CD4-positive, alpha-beta T cell treated with Interferon gamma for 1 hour (primary cell): ENCODE results near the gene LBHD1.
"Not testable (repeated sequence)": the region's sequence is repeated elsewhere in the genome, so short reads cannot be mapped to it uniquely, and the experiment has no call there.

ENCODE experiments used
- DNase-seq: peaks from one replicate; pipeline ENCODE4 v3.0.0-alpha.2; 2020

The LBHD1 gene

DNA sequence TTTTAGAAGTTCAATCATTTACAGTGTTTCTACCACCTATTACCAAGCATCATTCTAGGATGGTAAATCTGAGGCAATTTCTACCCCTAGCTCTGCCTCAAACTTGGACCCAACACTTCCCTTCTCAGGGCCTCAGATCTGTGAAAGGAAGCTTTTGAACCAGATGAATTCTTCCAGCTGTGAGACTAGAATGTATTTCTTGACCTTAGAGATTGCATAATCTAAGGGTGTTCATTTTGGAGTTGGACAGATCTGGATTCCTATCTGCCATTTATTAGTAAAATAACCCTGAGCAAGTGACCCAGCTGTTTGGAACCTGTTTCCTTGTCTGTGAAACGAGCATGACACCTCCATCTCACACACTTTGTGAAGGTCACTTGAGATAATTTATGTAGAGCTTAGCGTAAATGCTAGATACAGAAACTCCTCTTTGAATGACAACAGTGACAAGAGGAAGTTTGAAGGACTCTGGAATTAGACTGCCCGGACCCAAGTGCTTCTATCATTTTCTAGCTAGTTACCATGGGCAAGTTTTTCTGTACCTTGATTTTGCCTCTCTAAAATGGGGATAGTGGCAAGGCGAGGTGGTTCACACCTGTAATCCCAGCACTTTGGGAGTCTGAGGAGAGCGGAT lies 15.2 kb downstream of the LBHD1 start:
- no peak for DNase-seq

DNA sequence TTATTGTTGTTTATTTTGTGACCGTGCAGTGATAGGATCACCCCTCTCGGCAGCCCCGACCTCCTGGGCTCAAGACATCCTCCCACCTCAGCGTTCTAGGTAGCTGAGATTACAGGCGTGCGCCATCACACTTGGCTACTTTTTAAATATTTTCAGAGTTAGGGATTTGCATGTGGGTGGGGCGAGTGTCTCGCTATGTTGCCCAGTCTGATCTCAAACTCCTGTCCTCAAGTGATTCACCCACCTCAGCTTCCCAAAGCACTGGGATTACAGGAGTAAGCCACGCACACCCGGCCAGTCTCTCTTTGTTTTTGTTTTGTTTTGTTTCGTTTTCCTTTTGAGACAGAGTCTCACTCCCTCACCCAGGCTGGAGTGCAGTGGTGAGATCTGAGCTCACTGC lies 17.8 kb downstream of the LBHD1 start:
- no peak for DNase-seq

DNA sequence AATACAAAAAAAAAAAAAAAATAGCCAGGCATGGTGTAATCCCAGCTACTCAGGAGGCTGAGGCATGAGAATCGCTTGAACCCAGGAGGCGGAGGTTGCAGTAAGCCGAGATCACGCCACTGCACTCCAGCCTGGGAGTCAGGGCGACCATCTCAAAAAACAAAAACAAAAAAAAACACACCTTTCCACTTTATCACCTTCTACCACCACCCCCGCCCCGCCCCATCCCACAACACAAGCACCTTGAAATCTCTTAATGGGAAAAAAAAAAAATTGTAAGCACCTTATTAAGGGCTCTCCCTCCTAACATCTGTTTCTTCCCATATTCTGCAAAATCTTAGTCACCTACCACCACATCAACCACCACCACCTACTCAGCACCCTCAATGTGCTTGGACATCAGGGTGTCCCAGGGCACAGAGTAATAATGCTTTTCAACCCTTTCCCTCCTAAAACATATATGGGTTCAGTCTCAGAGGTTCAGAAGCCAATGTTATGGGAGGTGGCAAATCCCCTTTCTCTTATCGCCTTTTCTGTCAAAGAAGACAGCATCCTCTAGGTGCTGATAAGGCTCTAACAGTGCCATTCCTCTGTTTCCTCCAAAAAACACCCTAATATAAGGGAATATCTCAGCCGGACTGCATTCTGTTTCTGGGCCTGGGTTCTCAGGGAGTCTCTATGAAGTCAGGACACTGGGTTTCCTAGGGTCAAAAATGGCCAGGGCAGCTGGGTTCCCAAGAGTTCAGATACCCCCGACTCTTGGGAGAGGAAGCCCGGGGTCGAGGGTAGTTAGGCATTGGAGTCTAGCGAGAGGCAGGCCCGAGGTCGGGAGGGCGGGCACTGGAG lies 19.7 kb downstream of the LBHD1 start:
- no peak for DNase-seq

DNA sequence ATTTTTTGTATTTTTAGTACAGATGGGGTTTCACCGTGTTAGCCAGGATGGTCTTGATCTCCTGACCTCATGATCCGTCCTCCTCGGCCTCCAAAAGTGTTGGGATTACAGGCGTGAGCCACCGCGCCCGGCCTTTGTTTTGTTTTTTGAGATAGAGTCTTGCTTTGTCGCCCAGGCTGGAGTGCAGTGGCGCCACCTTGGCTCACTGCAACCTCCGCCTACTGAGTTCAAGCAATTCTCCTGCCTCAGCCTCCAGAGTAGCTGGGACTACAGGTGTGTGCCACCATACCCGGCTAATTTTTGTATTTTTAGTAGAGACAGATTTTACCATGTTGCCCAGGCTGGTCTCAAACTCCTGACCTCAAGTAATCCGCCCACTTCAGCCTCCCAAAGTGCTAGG lies 21.8 kb downstream of the LBHD1 start:
- DNase-seq, result not testable (repeated sequence)

DNA sequence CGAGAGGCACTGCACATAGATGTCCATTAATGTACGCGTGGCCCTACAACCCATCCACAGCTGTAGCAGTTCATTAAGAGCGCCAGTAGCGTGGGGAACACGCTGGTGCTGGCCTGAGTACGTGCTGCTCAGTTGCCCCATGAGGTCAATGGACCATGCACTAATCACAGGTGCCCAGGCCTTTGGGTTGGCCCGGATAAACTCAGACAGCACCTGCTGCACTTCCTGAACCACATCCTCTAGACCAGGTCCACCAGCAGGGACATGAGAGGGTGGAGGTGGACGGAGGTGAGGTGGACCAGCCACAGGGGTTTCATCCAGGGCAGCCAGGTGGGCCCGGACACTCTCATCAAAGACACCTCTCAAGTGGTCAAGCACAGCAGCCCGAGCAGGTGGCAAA lies 22.6 kb downstream of the LBHD1 start:
- DNase-seq, result no peak

DNA sequence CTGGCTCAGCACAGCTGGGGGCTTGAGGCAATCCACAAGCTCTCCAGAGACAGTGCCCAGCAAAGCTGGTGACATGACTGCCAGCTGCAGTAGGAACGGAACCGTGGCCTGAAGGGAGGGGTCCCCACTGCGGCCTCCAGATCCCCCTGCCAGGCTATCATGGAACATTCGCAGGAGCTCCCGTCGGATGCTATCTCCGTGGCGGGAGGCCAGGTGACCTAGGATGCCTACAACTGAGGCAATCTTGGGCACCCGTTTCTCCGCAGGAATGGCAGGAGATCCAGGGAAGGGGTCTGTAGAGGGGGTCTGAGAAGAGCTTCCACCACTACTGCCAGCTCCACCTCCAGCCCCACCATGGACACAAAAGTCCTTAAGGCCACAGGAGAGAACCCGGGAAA lies 23.1 kb downstream of the LBHD1 start:
- no peak for DNase-seq

DNA sequence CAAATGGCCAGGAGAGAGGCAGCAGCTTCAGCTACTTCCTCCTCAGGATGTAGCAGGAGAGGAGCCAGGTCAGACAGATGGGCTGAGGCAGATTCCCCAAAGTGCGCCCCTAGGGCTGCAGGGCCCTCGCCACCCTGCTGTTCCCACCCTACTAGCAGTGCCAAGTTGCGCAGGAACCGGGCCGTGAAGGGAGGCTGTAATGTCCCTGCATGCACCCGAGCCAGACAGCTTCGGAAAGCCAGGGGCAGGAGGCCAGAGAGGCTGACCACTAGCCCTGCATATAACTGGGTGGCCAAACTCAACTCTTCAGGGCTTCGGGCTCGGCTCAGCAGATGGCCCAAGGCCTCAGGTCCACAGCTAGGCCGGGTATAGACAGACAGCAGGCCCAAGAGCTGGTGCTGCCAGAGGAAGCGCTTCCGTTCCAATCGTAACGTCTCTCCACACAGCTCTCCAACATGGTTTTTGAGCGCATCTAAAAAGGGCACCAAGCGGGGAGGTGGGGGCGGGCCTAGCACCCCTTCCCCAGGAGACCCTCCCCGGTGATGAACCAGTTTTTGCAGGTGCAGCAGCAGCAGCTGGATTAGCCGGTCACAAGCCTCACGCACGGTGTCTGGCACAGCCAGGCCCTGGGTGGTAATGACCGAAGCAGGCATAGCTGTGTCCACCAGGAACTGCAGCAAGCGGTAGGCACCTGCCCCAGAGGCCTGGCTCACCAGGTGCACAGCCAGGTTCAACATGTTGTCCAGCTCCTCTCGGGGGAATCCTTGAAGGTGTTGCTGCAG lies 23.7 kb downstream of the LBHD1 start:
- DNase-seq, result no peak

DNA sequence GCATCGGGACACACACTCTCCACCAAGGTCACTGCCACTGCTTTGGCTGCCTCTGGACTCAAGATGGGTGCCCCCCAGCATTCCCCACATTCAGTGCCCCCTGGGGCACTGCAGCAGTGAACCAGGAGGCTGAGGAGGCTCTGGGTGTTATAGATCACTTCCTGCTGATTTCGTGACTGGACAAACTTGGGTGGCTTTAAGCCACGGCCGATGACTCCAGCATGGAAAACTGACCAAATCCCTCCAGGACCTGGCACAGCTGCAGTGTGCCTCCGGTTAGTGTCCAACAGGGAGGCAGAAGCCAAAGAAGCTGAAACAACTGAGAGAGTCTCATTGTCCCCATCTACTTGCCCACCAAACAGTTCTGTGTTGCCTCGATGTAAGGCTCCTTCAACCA lies 24.5 kb downstream of the LBHD1 start:
- no peak for DNase-seq

DNA sequence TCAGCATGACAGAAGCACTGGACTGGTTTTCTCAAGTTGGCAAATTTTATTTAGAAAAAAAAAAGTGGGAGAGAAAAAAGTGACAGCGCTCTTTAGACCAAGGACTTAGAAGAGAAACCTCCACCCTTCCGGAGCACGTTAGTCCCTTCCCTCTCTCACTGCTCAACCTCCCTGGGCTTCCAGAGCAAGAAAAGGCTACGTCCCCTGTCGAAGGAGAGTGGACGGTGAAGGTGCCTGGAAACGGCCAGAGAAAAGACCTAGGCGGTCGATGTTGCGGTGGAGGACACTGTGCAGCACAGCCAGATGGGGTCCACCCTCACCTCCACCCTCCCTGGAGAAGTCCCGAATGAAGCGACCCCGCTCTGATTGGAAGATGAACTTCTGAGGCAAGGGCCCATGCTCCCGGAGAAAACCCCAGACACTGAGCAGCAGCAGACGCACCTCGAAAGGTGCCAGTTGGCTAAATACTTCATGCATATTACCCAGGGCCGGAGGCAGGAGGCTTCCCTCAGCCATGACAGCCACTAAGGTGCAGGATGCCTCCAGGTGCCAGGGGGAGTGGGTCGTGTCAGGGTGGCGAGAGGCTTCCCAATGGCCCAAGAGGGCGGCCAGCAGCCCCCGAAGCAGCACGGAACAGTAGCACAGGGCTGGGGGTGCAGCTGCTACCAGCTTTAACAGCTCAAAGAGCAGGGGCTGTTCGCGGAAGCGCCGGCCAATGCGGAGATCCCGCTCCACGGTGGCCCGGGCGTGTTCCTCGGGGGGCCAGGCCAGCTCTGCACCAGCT lies 25.1 kb downstream of the LBHD1 start:
- DNase-seq, result no peak

DNA sequence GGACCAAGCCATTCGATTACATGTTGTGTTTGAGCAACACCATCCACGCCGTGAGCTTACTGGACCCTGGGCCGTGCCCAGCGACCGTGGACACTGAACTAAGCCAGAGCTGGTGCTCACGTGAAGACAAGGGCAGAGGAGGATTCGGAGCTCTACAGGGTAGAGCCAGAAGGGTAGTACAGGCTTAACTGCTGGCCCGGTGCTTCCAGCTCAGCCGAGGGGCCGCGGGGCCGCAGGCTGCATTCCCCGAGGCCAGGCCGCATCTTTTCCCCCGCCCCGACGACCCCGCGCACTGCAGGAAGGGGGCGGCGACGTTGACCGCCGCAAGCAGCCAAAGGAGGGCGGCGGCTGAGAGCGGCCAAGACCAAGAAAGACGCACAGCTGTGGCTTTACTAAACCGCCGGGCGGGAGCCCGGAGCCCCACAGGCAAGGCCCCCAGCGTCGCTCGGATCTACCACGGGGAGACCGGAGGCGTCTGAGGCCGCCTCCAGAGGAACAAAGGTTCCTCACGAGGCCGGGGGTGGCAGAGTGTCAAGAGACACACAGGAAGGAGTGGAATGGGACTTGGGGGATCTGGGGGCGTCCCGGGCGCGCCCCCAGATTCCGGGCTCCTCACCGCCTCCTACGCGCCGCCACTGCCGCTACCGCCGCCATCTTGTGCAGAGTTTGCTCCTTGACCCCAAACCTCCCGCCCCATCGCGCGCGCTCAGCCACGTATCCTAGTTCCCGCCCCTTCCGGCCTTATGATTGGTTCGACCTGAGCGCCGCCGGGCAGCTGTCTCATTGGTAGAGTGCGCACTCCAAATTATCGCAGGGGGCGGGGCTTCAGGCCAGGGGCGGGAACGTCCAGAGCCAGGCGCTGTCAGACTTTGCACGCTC lies 25.9 kb downstream of the LBHD1 start, which contains the start of gene GANAB:
Gene GANAB, minus strand, starts transcription at position 668 of the 879 bp plus-strand sequence. Its CDS starts 14 bp downstream, at position 654.
- peak; percentile 98 for DNase-seq

DNA sequence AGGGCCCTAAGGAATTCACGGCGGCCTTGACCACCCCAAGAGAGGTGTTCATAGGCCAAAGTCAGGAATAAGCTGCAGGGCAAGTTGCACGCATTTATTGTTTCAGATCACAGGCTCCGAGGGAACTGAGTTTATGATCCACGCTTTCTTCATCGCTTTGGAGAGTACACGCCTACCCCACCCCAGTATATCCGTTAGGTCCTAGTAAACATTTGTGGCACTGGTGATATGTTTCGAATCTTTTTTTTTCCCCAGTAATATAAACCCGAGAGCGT lies 26.5 kb downstream of the LBHD1 start:
- DNase-seq, result no peak

DNA sequence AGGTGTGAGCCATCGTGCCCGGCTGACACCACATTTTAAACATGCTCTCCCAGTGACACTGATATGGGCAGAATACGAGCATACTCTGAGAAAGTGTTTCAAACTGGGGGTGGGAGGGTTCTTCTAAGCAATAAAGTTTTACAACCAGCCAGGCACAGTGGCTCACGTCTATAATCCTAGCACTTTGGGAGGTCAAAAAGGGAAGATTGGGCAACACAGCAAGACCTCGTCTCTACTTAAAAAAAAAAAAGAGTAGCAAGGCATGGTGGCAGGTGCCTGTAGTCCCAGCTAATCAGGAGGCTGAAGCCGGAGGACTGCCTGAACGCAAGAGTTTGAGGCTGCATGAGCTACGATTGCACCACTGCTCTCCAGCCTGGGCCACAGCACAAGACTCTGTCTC lies 27.8 kb downstream of the LBHD1 start:
- DNase-seq, result no peak

DNA sequence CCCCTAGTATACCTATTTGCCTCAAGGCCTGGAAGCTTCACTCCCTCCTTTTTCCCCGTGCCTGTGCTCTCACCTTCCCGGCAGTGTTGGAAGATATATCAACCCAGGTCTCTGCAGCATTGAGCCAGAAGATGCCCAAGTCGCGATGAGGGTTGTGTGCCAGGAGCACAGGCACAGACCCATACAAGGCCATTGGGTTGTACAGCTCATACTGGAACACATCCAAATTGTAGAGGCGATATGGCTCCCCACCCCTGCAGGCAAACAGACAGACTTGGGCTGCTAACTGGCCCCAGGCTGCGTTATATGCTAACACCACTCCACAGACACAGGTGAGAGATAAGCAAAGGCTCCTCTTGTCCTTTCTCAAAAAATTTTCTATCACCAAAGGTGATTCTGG lies 39.6 kb downstream of the LBHD1 start:
- DNase-seq, result no peak

DNA sequence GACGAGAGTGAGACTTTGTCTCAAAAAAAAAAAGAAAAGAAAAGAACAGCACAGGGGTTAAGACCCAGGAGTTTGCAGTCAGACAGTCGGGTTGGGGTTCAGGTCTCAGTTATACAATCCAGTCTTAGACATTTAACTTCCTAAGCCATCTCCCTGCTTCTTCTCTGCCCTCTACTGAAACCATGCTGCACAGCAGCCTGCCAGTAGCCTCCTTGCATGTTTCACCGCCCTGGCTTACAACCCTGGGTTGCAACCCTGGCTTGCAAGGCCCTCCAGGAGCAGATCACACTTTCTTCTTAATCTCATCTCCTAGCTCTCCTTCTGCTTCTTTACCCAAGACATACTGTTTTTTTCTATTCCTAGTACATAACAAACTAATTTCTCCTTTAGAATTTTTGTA lies 44.4 kb downstream of the LBHD1 start:
- DNase-seq, result no peak

DNA sequence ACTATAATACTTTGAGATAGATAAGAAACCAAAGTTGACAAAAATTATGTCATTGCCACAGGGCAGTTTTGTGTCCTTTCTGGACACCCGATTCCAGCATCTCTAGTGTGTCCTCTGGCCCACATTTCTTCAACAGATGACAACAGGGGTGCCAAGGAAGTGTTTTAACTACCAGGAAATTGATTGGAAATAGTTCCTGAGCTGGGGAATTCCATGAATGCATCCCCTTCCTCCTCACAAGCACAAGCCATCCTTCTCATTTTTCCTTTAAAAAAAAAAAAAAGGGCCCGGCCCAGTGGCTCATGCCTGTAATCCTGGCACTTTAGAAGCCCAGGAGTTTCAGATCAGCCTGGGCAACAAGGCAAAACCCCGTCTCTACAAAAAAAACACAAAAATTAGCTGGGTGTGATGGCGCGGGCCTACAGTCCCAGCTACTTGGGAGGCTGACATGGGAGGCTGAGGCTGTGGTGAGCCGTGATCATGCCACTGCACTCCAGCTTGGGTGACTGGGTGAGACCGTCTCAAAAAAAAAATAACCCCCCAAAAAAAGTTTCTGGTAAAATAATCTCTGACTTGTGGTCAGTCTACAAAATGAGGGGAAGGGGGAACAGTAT lies 49.5 kb downstream of the LBHD1 start:
- no peak for DNase-seq

DNA sequence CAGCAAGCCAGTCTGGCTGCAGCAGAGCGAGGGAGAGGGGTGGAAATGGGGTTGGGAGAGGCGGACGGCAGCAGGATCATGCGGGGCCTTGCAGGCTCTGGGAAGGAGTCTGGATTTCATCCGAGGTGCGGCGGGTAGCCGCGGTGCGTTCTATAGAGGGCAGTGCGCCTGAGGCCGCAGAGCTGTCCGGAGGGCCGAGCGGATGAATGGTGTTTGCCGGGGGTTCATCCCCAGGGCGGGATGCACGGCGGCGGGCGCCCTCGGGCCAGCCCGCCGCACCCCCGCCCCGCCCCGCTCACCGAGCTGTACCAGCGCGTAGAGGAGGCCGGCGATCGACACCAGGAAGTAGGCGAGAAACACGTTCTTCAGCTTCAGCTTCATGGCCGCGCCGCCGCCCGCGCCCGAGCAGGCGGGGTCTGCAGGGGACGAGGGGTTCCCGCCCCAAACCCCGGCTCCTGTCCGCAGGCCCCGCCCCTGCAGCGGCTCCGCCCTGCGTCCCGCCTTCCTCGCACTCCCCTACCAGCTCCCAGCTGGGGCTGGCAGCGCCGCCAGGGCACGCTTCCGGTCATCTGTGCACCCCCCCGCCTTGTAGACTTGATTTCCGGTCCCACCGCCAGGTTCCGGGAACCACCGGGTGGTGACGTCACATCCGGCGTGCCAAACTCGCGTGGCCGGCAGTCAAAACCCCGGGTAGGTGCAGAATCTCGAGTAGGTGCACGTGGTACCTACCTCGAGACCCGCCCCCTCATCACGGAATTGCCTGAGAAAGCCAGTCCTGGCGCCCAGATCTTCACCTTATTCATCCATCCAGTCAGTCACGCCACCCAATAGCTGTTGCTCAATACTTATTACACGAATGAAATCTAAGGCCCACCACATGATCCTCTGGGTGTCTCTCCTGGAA lies 50.2 kb downstream of the LBHD1 start, which contains the start of gene B3GAT3:
Gene B3GAT3, minus strand, starts transcription at position 420 of the 904 bp plus-strand sequence. Its CDS starts 39 bp downstream, at position 381.
- peak; percentile 98 for DNase-seq

DNA sequence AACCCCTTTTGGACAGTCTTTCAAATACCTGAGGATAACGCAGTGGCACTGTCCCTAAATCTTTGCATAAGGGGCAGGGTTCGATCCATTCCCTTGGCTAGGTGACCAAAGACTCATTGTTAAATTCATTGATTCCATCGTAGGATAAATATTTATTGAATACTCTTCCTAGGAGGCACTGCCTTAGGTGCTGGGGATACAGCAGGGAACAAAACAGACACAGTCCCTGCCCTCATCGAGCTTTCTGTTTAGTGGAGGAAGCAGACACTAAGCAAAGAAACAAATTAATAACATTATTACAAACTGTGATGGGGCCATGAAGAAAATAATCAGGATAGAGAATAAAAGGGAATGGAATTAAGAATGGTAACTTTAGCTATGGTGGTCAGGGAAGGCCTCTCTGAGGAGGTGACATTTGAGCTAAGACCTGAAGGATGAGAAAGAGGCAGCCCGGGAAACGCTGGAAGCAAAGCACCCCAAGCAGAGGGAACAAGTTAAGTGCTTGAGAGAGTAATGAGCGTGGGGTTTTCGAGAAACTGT lies 51.0 kb downstream of the LBHD1 start:
- DNase-seq, result no peak

DNA sequence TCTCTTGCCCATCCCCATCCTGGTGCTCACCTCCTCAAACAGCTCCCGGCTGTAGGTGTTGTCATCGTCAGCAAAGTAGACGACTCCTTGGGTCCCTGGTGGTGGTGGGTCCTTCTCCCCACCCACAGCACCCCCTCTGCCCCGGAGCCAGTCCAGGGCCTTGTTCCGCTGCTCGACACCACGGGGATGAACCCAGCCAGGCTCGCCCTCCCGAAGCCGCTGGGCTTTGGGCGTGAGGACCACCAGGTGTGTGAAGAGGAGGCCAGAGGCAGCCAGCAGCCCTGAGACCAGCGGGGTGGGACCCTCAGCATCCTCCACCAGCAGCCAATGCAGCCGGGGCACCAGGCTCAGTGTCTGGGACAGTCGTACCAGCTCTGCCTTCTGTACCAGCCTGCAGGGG lies 55.1 kb downstream of the LBHD1 start:
- not testable (repeated sequence) for DNase-seq

DNA sequence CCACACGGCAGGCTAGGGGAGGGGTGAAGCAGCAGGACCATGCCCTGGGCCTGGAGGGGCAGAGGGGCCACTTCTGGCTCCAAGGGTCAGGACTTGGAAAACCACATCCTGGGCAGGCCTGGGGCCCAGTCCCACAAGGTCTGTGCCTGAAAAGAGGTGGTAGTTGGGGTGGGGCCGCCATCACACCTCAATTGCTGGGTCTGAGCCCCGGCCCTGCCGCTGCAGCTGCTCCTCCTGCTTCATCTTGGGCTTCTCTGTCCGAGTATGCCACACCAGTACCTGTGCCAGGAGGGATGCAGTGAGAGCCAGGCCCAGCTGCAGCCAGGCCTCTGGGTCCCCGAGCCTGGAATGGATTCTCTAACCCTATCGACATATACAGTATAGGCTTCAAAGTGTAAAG lies 56.5 kb downstream of the LBHD1 start:
- DNase-seq, result no peak

DNA sequence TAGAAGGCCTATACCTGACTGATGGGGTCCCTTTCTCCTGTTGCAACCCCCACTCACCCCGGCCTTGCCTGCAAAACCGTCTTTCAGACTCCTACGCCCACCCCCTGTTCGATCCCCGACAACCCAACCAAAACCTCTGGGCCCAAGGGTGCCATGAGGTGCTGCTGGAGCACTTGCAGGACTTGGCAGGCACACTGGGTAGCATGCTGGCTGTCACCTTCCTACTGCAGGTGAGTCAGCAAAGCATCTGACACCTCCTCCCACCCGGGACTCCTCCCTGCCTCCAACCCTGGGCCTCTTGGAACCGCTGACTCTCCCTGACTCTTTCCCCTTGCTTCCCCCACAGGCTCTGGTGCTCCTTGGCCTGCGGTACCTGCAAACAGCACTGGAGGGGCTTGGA lies 57.8 kb downstream of the LBHD1 start:
- DNase-seq, result no peak
